Measurements from ENCODE around the gene TRIM44.

The TRIM44 gene

GRCh38 chr11:35779409-35779808, 116.8 kb downstream of the TRIM44 start:
- Histone ChIP-seq H3K23ac (ENCODE audit: low read length) (no peak overlapping the region), H3K27ac (ENCODE audit: low read depth, low read length) (no peak overlapping the region), H3K4me1 (ENCODE audit: control insufficient read depth, low read depth, low read length) (no peaks in the 10 kb centered on the region), H3K36me3 (ENCODE audit: control insufficient read depth, insufficient read depth, low read length) (no peaks in the 10 kb centered on the region), H2BK5ac (ENCODE audit: low read length) (no peak overlapping the region), H4K8ac (ENCODE audit: low read depth, low read length) (no peak overlapping the region), H4K5ac (ENCODE audit: low read length) (no peak overlapping the region), H3K27me3 (ENCODE audit: insufficient read depth, low read length, poor library complexity) (no peaks in the 10 kb centered on the region), H2BK120ac (ENCODE audit: low read depth, low read length) (no peak overlapping the region), H2AK5ac (ENCODE audit: low read length) (no peak overlapping the region), H2BK15ac (replicated peaks; ENCODE audit: low read depth) (no peak overlapping the region), H3K4ac (ENCODE audit: low read depth, low read length) (no peak overlapping the region), H3K79me1 (ENCODE audit: low read length) (no peaks in the 10 kb centered on the region), H3K18ac (ENCODE audit: low read length) (no peak overlapping the region), H3K4me2 (ENCODE audit: low read length) (no peak overlapping the region), H3K79me2 (ENCODE audit: control insufficient read depth, insufficient read depth, low read length) (no peaks in the 10 kb centered on the region), H3K56ac (ENCODE audit: low read length) (no peak overlapping the region), H3K9ac (ENCODE audit: low read length) (no peak overlapping the region), H3K4me3 (ENCODE audit: low read length) (no peak overlapping the region)
- DNase-seq: no peak
- no CpG with 5 or more reads among the region's 5 CpGs for WGBS (ENCODE audit: extremely low coverage, insufficient coverage, low lambda C conversion rate)

GRCh38 chr11:35780951-35781860, 118.6 kb downstream of the TRIM44 start:
- Histone ChIP-seq H3K27me3 (ENCODE audit: insufficient read depth, low read length, poor library complexity) (no peaks in the 10 kb centered on the region), H2BK15ac (replicated peaks; ENCODE audit: low read depth) (no peak overlapping the region), H2BK5ac (ENCODE audit: low read length) (no peak overlapping the region), H3K79me2 (ENCODE audit: control insufficient read depth, insufficient read depth, low read length) (no peaks in the 10 kb centered on the region), H3K4me3 (ENCODE audit: low read length) (no peak overlapping the region), H3K4ac (ENCODE audit: low read depth, low read length) (no peak overlapping the region), H2AK5ac (ENCODE audit: low read length) (no peak overlapping the region), H3K4me1 (ENCODE audit: control insufficient read depth, low read depth, low read length) (no peaks in the 10 kb centered on the region), H3K18ac (ENCODE audit: low read length) (no peak overlapping the region), H4K5ac (ENCODE audit: low read length) (no peak overlapping the region), H3K36me3 (ENCODE audit: control insufficient read depth, insufficient read depth, low read length) (no peaks in the 10 kb centered on the region), H3K56ac (ENCODE audit: low read length) (no peak overlapping the region), H3K79me1 (ENCODE audit: low read length) (no peaks in the 10 kb centered on the region), H3K4me2 (ENCODE audit: low read length) (no peak overlapping the region), H2BK120ac (ENCODE audit: low read depth, low read length) (no peak overlapping the region), H3K9ac (ENCODE audit: low read length) (no peak overlapping the region), H4K8ac (ENCODE audit: low read depth, low read length) (no peak overlapping the region), H3K23ac (ENCODE audit: low read length) (no peak overlapping the region), H3K27ac (ENCODE audit: low read depth, low read length) (no peak overlapping the region)
- no CpG with 5 or more reads among the region's 7 CpGs for WGBS (ENCODE audit: extremely low coverage, insufficient coverage, low lambda C conversion rate)
- DNase-seq: peak; percentile 77

- no peak for DNase-seq
- no peaks in the 10 kb centered on the region for H3K36me3 ChIP-seq (ENCODE audit: control insufficient read depth, insufficient read depth, low read length)
- H3K4me1 ChIP-seq (ENCODE audit: control insufficient read depth, low read depth, low read length): no peaks in the 10 kb centered on the region
- H3K9ac ChIP-seq (ENCODE audit: low read length): no peak overlapping the region
- H2BK15ac ChIP-seq (replicated peaks; ENCODE audit: low read depth): no peak overlapping the region
- no peak overlapping the region for H3K18ac ChIP-seq (ENCODE audit: low read length)
- H3K27me3 ChIP-seq (ENCODE audit: insufficient read depth, low read length, poor library complexity): no peaks in the 10 kb centered on the region
- no peak overlapping the region for H2BK5ac ChIP-seq (ENCODE audit: low read length)
- H4K8ac ChIP-seq (ENCODE audit: low read depth, low read length): no peak overlapping the region
- no peak overlapping the region for H3K27ac ChIP-seq (ENCODE audit: low read depth, low read length)
- no peak overlapping the region for H3K4me2 ChIP-seq (ENCODE audit: low read length)
- no peaks in the 10 kb centered on the region for H3K79me2 ChIP-seq (ENCODE audit: control insufficient read depth, insufficient read depth, low read length)
- H2AK5ac ChIP-seq (ENCODE audit: low read length): no peak overlapping the region
- H2BK120ac ChIP-seq (ENCODE audit: low read depth, low read length): no peak overlapping the region
- no peak overlapping the region for H3K4ac ChIP-seq (ENCODE audit: low read depth, low read length)
- no peak overlapping the region for H3K23ac ChIP-seq (ENCODE audit: low read length)
- H3K4me3 ChIP-seq (ENCODE audit: low read length): no peak overlapping the region
- H3K79me1 ChIP-seq (ENCODE audit: low read length): no peaks in the 10 kb centered on the region
- no CpG with 5 or more reads among the region's 3 CpGs for WGBS (ENCODE audit: extremely low coverage, insufficient coverage, low lambda C conversion rate)
- no peak overlapping the region for H4K5ac ChIP-seq (ENCODE audit: low read length)
- no peak overlapping the region for H3K56ac ChIP-seq (ENCODE audit: low read length)
Measured at GRCh38 chr11:35781861-35782470, 119.4 kb downstream of the TRIM44 start.

- no peak overlapping the region for H3K9ac ChIP-seq (ENCODE audit: low read length)
- H3K18ac ChIP-seq (ENCODE audit: low read length): no peak overlapping the region
- H3K4me1 ChIP-seq (ENCODE audit: control insufficient read depth, low read depth, low read length): no peaks in the 10 kb centered on the region
- no peak overlapping the region for H3K4me3 ChIP-seq (ENCODE audit: low read length)
- H3K36me3 ChIP-seq (ENCODE audit: control insufficient read depth, insufficient read depth, low read length): no peaks in the 10 kb centered on the region
- H3K4ac ChIP-seq (ENCODE audit: low read depth, low read length): no peak overlapping the region
- no peak overlapping the region for H2BK5ac ChIP-seq (ENCODE audit: low read length)
- no CpG with 5 or more reads among the region's 3 CpGs for WGBS (ENCODE audit: extremely low coverage, insufficient coverage, low lambda C conversion rate)
- H3K27ac ChIP-seq (ENCODE audit: low read depth, low read length): no peak overlapping the region
- no peaks in the 10 kb centered on the region for H3K27me3 ChIP-seq (ENCODE audit: insufficient read depth, low read length, poor library complexity)
- H3K79me2 ChIP-seq (ENCODE audit: control insufficient read depth, insufficient read depth, low read length): no peaks in the 10 kb centered on the region
- no peaks in the 10 kb centered on the region for H3K79me1 ChIP-seq (ENCODE audit: low read length)
- no peak overlapping the region for H2AK5ac ChIP-seq (ENCODE audit: low read length)
- no peak overlapping the region for H4K5ac ChIP-seq (ENCODE audit: low read length)
- H2BK120ac ChIP-seq (ENCODE audit: low read depth, low read length): no peak overlapping the region
- H3K23ac ChIP-seq (ENCODE audit: low read length): no peak overlapping the region
- H3K56ac ChIP-seq (ENCODE audit: low read length): no peak overlapping the region
- H2BK15ac ChIP-seq (replicated peaks; ENCODE audit: low read depth): no peak overlapping the region
- no peak overlapping the region for H3K4me2 ChIP-seq (ENCODE audit: low read length)
- no peak for DNase-seq
- H4K8ac ChIP-seq (ENCODE audit: low read depth, low read length): no peak overlapping the region
Measured at GRCh38 chr11:35783809-35784208, 121.2 kb downstream of the TRIM44 start.

GRCh38 chr11:35784699-35785098, 122.1 kb downstream of the TRIM44 start:
- DNase-seq: no peak
- Histone ChIP-seq H3K9ac (ENCODE audit: low read length) (no peak overlapping the region), H2BK120ac (ENCODE audit: low read depth, low read length) (no peak overlapping the region), H3K56ac (ENCODE audit: low read length) (no peak overlapping the region), H4K8ac (ENCODE audit: low read depth, low read length) (no peak overlapping the region), H3K27ac (ENCODE audit: low read depth, low read length) (no peak overlapping the region), H3K4me2 (ENCODE audit: low read length) (no peak overlapping the region), H2BK5ac (ENCODE audit: low read length) (no peak overlapping the region), H3K18ac (ENCODE audit: low read length) (no peak overlapping the region), H3K79me1 (ENCODE audit: low read length) (no peaks in the 10 kb centered on the region), H4K5ac (ENCODE audit: low read length) (no peak overlapping the region), H2AK5ac (ENCODE audit: low read length) (no peak overlapping the region), H3K27me3 (ENCODE audit: insufficient read depth, low read length, poor library complexity) (no peaks in the 10 kb centered on the region), H3K4ac (ENCODE audit: low read depth, low read length) (no peak overlapping the region), H3K23ac (ENCODE audit: low read length) (no peak overlapping the region), H3K36me3 (ENCODE audit: control insufficient read depth, insufficient read depth, low read length) (no peaks in the 10 kb centered on the region), H2BK15ac (replicated peaks; ENCODE audit: low read depth) (no peak overlapping the region), H3K4me1 (ENCODE audit: control insufficient read depth, low read depth, low read length) (no peaks in the 10 kb centered on the region), H3K4me3 (ENCODE audit: low read length) (no peak overlapping the region), H3K79me2 (ENCODE audit: control insufficient read depth, insufficient read depth, low read length) (no peaks in the 10 kb centered on the region)
